GM21447 (cell line): ENCODE measurements around the gene MAST4.

Experiments used
- ATAC-seq: cut with Tn5 transposase; IDR thresholded peaks from one replicate; pipeline ENCODE4 v1.9.1; 2021; ENCODE audit not compliant: unreplicated experiment

The MAST4 gene

GRCh38 chr5:66830636-66831035 is 234.4 kb downstream of the MAST4 start:
- ATAC-seq = no peak

GRCh38 chr5:66839636-66840185 is 243.5 kb downstream of the MAST4 start:
- ATAC-seq = no peak

GRCh38 chr5:66840511-66841013 is 244.4 kb downstream of the MAST4 start:
- ATAC-seq = peak; percentile 99

DNA sequence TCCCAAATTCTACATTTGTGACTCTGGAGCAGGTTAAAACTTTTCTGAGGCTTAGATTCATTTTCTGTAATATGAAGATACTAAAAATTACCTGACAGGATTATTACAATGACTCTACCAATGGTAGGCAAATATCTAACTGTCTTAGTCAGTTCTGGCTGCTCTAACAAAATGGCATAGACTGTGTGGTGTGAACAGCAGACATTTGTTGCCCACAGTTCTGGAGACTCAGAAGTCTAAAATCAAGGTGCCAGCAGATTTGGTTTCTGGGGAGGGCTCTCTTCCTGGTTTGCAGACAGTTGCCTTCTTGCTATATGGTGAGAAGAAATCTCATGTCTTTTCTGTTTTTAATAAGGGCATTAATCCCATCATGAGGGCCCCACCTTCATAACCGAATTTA is 245.1 kb downstream of the MAST4 start:
- ATAC-seq = no peak

DNA sequence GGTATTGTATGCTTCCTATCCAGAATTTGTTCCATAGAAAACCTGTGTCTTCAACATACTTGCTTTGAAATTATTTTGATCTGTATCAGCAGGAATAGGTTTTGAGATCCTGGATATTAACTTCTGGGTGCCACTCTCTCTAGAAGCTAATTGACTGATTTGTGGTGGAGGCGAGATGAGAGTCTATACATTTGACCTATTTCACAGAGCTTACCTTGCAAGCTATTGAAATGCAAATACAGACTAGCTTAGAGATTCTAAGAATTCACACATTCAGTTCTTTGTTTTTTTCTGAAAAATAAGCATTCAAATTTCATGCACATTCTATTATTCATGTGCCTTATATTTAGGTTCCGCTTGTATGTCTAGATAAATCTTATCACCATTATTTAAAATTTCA is 246.3 kb downstream of the MAST4 start:
- no peak for ATAC-seq

DNA sequence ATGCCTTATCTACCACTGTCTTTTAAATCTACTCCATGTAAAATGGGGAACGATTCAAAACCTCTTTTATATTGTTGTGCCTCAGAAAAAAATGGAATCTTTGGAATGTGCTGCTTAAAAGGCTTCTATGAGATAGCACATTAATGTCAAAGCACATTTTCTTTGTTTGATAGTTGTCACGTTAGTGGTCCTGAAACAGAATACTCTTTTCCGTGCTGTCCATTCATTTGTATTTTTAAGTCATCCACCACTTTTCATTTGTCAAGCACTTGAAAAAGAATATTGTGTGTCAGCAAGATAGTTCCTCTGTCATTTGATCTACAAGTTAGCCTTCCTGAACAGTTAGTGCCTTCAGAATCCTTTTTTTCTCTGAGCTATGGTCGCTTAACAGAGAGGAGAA is 246.9 kb downstream of the MAST4 start:
- no peak for ATAC-seq

DNA sequence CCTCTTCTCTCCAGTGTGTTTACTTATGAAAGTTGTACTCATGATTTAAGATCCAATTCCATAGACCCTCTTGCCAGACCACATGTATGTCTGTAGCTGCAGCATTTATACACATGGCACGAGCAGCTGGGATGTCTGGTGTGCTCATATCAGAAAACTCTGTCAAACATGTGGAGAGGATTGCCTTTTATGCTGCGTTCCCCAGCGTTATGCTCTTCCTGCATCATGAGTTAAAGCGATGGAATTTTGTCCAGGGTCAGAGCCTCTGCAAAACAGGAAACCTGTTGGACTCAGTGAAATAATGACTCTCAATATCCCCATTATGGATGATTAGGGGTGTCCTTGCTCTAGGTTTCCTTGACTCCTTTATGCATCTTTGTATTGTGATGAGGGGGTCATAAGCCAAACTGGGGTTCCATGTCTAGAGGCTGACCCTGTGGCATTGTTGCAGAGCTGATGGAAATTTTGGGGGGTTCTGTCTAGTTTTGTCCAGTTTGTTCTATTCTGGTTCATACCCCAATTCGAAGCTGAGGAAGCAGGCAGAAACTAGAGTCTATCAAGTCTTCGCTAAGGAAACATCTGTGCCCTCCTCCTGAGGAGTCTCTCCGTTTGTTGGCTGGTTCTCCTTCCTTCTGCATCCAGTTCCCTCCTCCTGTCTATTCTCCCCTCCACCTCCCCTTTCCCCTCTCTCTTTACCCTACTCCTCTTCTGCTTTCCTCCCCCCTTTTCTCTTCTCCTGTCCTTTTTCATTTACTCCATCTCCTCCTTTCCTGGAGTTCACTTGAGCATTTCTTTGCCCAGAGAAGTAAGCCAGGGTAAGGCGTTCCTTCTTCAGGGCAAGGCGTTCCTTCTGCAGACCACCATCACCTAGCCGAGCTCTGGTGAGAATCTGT is 252.8 kb downstream of the MAST4 start:
- ATAC-seq = no peak

GRCh38 chr5:66849803-66850202 is 253.6 kb downstream of the MAST4 start:
- no peak for ATAC-seq

GRCh38 chr5:66850354-66851075 is 254.3 kb downstream of the MAST4 start:
- ATAC-seq = no peak

DNA sequence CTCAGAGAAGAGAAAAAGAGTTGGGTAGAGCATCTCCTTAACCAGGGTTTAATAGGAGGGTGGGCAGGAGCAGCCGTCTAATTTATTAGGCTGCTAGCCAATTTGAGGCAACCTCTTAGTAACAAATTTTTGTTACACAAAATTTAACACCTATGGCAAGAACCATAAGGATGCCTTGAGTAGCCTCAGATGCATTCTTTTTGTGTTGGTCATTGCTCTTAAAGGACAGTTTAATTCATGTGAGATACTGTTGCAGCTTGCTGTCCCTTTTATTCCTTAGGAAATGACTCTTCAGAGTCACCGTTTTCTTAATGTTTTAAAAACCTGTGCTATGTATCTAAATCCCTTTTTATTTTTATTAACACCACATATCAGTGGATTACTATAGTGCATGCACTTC is 255.1 kb downstream of the MAST4 start:
- ATAC-seq = no peak

DNA sequence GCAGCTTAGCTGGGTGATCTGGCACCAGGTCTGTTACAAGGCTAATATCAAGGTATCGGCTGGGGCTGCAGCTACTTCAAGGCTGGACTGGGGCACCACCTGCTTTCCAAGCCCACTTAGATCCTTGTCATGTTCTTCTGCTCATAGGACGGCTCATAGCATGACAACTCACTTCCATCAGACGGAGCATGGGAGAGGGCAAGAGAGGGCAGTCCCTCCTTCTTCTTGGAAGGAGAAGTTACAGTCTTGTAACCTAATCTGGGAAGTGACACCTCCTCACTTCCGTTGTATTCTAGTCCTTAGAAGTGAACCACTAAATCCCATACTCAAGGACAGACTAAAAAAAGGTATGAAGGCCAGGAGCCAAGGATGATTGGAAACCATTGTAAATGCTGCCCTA is 258.2 kb downstream of the MAST4 start:
- ATAC-seq = no peak

DNA sequence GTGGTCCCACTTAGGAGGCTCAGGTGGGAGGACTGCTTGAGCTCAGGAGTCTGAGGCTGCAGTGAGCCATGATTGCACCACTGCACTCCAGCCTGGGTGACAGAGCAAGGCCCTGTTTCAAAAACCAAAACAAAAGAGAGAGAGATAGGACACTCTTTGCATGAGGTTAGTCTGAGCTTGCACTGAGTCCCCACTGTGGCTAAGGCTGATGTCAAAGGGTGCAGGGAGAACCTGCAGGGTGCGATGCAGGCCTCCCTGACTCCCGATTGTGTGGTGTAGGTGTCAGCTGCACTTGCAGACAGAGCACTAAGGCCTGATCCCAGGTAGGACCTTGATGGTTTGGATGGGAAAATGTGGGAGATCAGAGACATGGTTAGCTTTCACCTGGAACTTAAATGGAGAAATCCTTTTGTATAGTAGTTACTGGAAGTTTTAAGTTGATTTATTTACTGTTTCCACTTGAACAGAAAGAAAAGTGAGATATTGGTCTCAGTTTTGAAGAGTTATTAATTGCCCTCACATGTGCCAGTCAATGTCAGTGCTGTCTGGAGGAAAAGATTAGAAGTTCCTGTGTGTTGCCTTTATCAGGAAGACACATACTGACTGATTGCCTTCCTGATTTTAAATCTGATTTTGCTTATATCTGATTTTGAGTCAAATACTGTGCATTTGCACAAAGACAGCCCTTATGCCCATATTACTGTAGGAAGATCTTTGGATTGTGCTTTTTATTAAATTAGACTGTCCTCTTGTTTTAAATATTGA is 260.0 kb downstream of the MAST4 start:
- no peak for ATAC-seq

DNA sequence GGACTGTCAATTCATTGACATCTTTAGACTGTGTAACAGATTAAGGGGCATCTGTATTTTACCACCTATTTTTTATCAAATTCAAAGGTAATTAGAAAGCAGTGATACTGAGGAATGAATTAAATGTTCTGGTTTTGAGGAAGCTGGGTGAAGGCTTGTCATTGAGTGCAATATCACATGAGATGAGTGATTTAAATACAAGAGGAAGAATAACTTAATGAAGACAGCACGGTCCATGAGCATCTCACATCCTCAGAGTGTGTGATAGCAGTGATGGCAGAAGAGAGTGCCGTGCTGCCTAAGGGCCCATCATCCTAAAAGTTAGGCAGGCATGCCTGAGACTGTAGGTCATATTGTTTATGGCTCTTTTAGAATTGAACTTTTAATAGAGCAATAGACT is 263.3 kb downstream of the MAST4 start:
- no peak for ATAC-seq

GRCh38 chr5:66860199-66860975 is 264.2 kb downstream of the MAST4 start:
- no peak for ATAC-seq

DNA sequence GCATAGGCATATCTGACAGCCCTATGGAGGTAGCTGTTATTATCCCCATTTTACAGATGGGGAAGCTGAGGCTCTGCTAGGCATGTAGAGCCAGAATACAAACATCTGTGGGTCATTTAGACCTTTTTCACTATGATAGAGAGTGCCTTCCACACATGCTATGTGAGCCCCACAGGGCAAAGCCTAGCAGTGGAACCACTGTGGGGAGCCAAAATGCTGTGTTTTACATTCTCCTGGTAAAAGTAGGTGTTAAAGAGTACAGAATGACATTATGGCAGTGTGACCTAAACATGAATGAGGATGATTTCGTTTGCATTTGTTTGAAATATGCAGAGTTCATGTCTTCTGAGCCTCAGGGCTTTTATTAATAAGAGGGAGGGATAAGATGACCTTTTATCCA is 265.2 kb downstream of the MAST4 start:
- no peak for ATAC-seq

DNA sequence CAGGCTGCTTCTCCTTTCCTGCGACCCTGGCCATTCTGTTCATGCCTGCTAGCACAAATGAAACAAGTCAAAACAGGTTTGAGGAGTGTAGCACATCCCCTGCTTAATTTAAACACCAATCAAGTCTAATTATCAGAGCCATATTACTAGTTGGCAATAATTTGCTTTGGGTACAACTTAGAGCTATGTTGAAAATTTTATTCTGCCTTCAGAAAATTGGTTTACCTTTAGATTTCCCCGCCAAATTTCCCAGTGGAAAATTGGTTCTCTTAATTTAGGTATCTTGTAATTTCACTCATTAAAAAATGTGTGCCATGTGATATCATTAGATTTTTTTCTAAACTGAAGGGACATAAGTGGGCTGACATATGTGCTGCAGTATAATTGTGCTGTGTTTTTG is 265.8 kb downstream of the MAST4 start:
- ATAC-seq = no peak

DNA sequence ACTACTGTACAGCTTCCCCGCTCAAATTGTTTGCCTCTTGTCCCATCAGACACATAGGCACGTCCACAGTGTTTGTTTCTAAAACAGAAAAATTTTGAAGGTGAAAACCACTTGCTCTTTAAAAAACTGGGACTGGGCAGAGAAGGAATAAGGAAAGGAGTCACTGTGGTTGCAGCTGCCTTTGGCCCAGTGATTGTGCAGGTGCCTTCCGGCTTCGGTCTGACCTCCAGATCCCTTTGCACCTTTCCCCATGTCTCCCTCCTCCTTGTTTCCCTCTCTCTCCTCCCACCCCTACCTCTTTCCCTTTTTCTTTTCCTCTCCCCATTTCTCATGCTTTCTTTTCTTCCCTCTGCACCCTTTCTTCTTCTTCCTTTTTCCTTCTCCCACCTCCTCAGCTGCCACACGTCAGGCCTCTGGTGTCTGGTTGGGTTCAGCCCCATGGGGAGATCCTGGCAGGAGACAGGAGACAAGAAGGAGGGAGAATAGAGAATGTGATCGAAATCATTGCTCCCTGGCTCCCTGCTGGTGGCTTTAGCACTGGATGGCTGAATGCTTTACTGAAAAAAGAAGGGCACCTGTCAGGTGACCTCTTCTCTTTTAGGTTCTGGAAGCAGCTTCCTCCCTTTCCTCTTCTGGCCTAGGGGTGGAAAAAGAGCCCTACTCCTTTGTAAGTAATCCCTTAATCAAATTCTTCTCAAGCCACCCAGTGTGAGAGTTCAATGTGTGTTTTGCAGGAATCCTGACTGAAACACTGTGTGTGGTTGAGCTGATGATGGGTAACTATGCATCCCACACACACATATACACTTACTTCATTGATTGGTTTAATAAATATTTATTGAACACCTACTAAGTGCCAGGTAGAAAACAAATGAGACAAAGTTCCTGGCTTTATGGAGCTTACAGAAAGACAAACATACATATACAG is 267.3 kb downstream of the MAST4 start:
- no peak for ATAC-seq

DNA sequence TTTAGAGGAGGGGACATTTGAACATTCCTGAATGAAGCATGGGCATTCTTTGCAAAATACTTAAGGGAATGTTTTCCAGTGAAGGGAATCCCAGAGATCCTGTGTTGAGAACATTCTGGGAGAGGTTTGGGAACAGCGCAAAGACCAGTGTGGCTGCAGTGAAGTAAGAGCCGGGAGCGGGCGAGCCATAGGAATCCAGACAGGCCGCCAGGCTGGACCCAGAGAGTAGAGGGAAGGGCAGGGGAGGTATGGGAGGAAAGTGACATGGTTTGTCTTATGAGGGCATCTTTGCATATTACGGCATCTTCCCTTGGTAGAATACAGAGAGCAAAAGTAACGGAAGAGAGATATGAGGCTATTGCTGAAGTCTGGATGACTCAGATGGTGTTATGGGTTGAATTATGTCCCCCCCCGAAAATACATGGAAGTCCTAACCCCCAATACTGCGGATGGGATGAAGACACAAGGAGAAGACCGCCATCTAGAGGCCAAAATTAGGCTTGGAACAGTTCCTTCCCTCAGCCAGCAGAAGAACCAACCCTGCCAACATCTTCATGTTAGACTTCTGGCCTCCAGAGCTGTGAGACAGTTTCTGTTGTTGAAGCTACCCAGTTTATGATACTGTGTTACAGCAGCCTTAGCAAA is 268.2 kb downstream of the MAST4 start:
- ATAC-seq = no peak
